H7 (cell line): ENCODE data around the gene SIMC1. TPM values are rescaled to one million over a fixed set of nuclear protein-coding genes. Genes with fewer than 3 reads are reported as not detected.
"Not testable (repeated sequence)": the region's sequence is repeated elsewhere in the genome, so short reads cannot be mapped to it uniquely, and the experiment has no call there.

ENCODE experiments used
- DNase-seq: peaks from one replicate; pipeline ENCODE4 v3.0.0; 2012
- H3K27me3 ChIP-seq: 2 replicates; pipeline ENCODE4 v1.6.0; 2011; ENCODE audit warnings: mild to moderate bottlenecking, low read length; ENCODE audit not compliant: control insufficient read depth, insufficient read depth
- H3K36me3 ChIP-seq: replicated peaks from 2 replicates; pipeline ENCODE4 v1.5.1; 2011; ENCODE audit warnings: low read length; ENCODE audit not compliant: control insufficient read depth, insufficient read depth
- H3K4me3 ChIP-seq: 2 replicates; pipeline ENCODE4 v1.5.1; 2011; ENCODE audit warnings: low read depth, mild to moderate bottlenecking, control low read depth, low read length, moderate library complexity; ENCODE audit not compliant: insufficient read depth
- total RNA-seq: library from RNA; depleted of rRNA; stranded (reverse); fragments of >200 nt; shearing (Covaris generic); gene quantifications from 2 replicates; pipeline ENCODE4 v1.2.3, GENCODE V29; 2014

SIMC1 gene
- total RNA-seq, 1 experiment from 2014 or later: 15.0 TPM

- H3K27me3 ChIP-seq: peaks cover 13% of the 10 kb centered on the region
- H3K4me3 ChIP-seq: peak overlapping the region; percentile 34
- DNase-seq: peak; percentile 47
- H3K36me3 ChIP-seq: not testable (repeated sequence)
Measured at GRCh38 chr5:176198991-176199733, 39.1 kb upstream of the SIMC1 start.

GRCh38 chr5:176199803-176200399, 38.3 kb upstream of the SIMC1 start:
- DNase-seq: peak; percentile 40
- H3K36me3 ChIP-seq: not testable (repeated sequence)
- Histone ChIP-seq H3K27me3 (peaks cover 11% of the 10 kb centered on the region), H3K4me3 (peak overlapping the region; percentile 34)

- Histone ChIP-seq H3K36me3 (no peaks in the 10 kb centered on the region), H3K27me3 (peaks cover 9% of the 10 kb centered on the region), H3K4me3 (no peak overlapping the region)
- DNase-seq: no peak
Measured at GRCh38 chr5:176201811-176202210, 36.4 kb upstream of the SIMC1 start.

GRCh38 chr5:176203086-176203485, 35.1 kb upstream of the SIMC1 start:
- no peak overlapping the region for H3K4me3 ChIP-seq
- no peak for DNase-seq
- H3K36me3 ChIP-seq: no peaks in the 10 kb centered on the region
- H3K27me3 ChIP-seq: peaks cover 9% of the 10 kb centered on the region

- not testable (repeated sequence) for H3K36me3 ChIP-seq, H3K4me3 ChIP-seq, H3K27me3 ChIP-seq, DNase-seq
Measured at GRCh38 chr5:176203535-176203934, 34.7 kb upstream of the SIMC1 start.

GRCh38 chr5:176214466-176215021, 23.7 kb upstream of the SIMC1 start:
- DNase-seq, H3K36me3 ChIP-seq, H3K4me3 ChIP-seq, H3K27me3 ChIP-seq: not testable (repeated sequence)

- not testable (repeated sequence) for H3K36me3 ChIP-seq, H3K27me3 ChIP-seq, H3K4me3 ChIP-seq, DNase-seq
Measured at GRCh38 chr5:176216393-176216916, 21.8 kb upstream of the SIMC1 start.

- H3K4me3 ChIP-seq, H3K27me3 ChIP-seq, DNase-seq, H3K36me3 ChIP-seq: not testable (repeated sequence)
Measured at GRCh38 chr5:176217188-176217729, 21.0 kb upstream of the SIMC1 start.

GRCh38 chr5:176217764-176218163, 20.5 kb upstream of the SIMC1 start:
- H3K4me3 ChIP-seq, DNase-seq, H3K27me3 ChIP-seq, H3K36me3 ChIP-seq: not testable (repeated sequence)

GRCh38 chr5:176222006-176222405, 16.2 kb upstream of the SIMC1 start:
- not testable (repeated sequence) for H3K27me3 ChIP-seq, DNase-seq, H3K4me3 ChIP-seq, H3K36me3 ChIP-seq

GRCh38 chr5:176228358-176228757, 9.9 kb upstream of the SIMC1 start:
- H3K27me3 ChIP-seq, DNase-seq, H3K36me3 ChIP-seq, H3K4me3 ChIP-seq: not testable (repeated sequence)

GRCh38 chr5:176233253-176233652, 5.0 kb upstream of the SIMC1 start:
- H3K4me3 ChIP-seq, DNase-seq, H3K27me3 ChIP-seq, H3K36me3 ChIP-seq: not testable (repeated sequence)

- not testable (repeated sequence) for H3K36me3 ChIP-seq, H3K27me3 ChIP-seq, H3K4me3 ChIP-seq
- peak; percentile 11 for DNase-seq
Measured at GRCh38 chr5:176235155-176235554, 3.1 kb upstream of the SIMC1 start.

GRCh38 chr5:176238645-176239283, 540 bp downstream of the SIMC1 start:
- DNase-seq, H3K36me3 ChIP-seq, H3K27me3 ChIP-seq: not testable (repeated sequence)
- H3K4me3 ChIP-seq: peak overlapping the region; percentile 32
